ENCODE results near the gene ACTG2. TPM values are rescaled to one million over a fixed set of nuclear protein-coding genes. Genes with fewer than 3 reads are reported as not detected.

The ACTG2 gene
- total and polyA plus RNA-seq, 2 donors (not counting 1 experiment from before 2014, with no cell fraction given) = not detected

- no peak overlapping the region for H3K9ac ChIP-seq (ENCODE audit: low read length)
- ATAC-seq (ENCODE audit: low read depth) (no peak), DNase-seq (no peak)
- H3K27ac ChIP-seq (ENCODE audit: low read length in 2 of 2) = no peak overlapping the region
- no peak overlapping the region for H3K27ac Mint-ChIP-seq
- H3K4me1 ChIP-seq (ENCODE audit: control insufficient read depth in 2 of 2, insufficient read depth in 2 of 2, low read length in 2 of 2) = no peaks in the 10 kb centered on the region
- no peaks in the 10 kb centered on the region for H3K79me2 ChIP-seq (ENCODE audit: control insufficient read depth, insufficient read depth, low read length)
- ChIA-PET POLR2A (no interaction called here), CTCF (no interaction called here)
- peaks cover 3 to 18% of the 10 kb centered on the region in 2 experiments for H3K36me3 ChIP-seq (replicated peaks in 1 of 2; ENCODE audit: control extremely low read depth in 1 of 2, control insufficient read depth in 1 of 2, extremely low read depth in 1 of 2, insufficient read depth in 2 of 2, low read length in 1 of 2)
- intact Hi-C loops (cut with micrococcal nuclease) = no loop called here
- TF ChIP-seq EZH2 (IDR thresholded peaks at IDR 0.05; ENCODE audit: borderline replicate concordance, insufficient read depth, low read depth, low read length, poor library complexity, severe bottlenecking) (no peak), CTCF (IDR thresholded peaks at IDR 0.05) (no peak)
- H3K27me3 Mint-ChIP-seq = no peaks in the 10 kb centered on the region
- H3K4me3 Mint-ChIP-seq = no peak overlapping the region
- no peaks in the 10 kb centered on the region for H3K27me3 ChIP-seq (replicated peaks in 1 of 4; ENCODE audit: control extremely low read depth in 1 of 4, control insufficient read depth in 3 of 4, insufficient read depth in 4 of 4, low read length in 3 of 4)
- H3K4me2 ChIP-seq (replicated peaks; ENCODE audit: low read depth, low read length, poor library complexity, severe bottlenecking) = no peak overlapping the region
- no peaks in the 10 kb centered on the region for H3K9me3 ChIP-seq (ENCODE audit: control extremely low read depth in 1 of 3, control insufficient read depth in 2 of 3, insufficient read depth in 1 of 3, low read length in 2 of 3)
- H3K4me3 ChIP-seq (ENCODE audit: control extremely low read depth in 1 of 5, extremely low read depth in 1 of 5, insufficient read depth in 1 of 5, low read depth in 2 of 5, low read length in 4 of 5) = no peak overlapping the region
- H4K20me1 ChIP-seq (ENCODE audit: control insufficient read depth, insufficient read depth, low read length, poor library complexity, severe bottlenecking) = no peaks in the 10 kb centered on the region
- H3K4me1 Mint-ChIP-seq = no peaks in the 10 kb centered on the region
- no peak overlapping the region for H2AFZ ChIP-seq (ENCODE audit: insufficient read depth, low read depth, low read length, poor library complexity, severe bottlenecking)
- H3K9me3 Mint-ChIP-seq (ENCODE audit: insufficient read depth) = no peaks in the 10 kb centered on the region
- 89% methylated on average over 2 of the region's 4 CpGs for WGBS (ENCODE audit: insufficient coverage)
These were observed 22.7 kb upstream of the ACTG2 start for GRCh38 chr2:73870084-73870483.

- ATAC-seq (ENCODE audit: low read depth) = no peak
- intact Hi-C loops (cut with micrococcal nuclease) = no loop called here
These were observed 15.6 kb upstream of the ACTG2 start for GRCh38 chr2:73877071-73877802.

More at GRCh38 chr2:73877071-73877802, 15.6 kb upstream of the ACTG2 start:
- ChIA-PET CTCF (no interaction called here), POLR2A (no interaction called here)
- Histone ChIP-seq H3K4me2 (replicated peaks; ENCODE audit: low read depth, low read length, poor library complexity, severe bottlenecking) (no peak overlapping the region), H3K4me3 (ENCODE audit: control extremely low read depth in 1 of 5, extremely low read depth in 1 of 5, insufficient read depth in 1 of 5, low read depth in 2 of 5, low read length in 4 of 5) (no peak overlapping the region), H3K9me3 (ENCODE audit: control extremely low read depth in 1 of 3, control insufficient read depth in 2 of 3, insufficient read depth in 1 of 3, low read length in 2 of 3) (no peaks in the 10 kb centered on the region), H3K36me3 (replicated peaks in 1 of 2; ENCODE audit: control extremely low read depth in 1 of 2, control insufficient read depth in 1 of 2, extremely low read depth in 1 of 2, insufficient read depth in 2 of 2, low read length in 1 of 2) (no peaks in the 10 kb centered on the region), H3K4me1 (ENCODE audit: control insufficient read depth in 2 of 2, insufficient read depth in 2 of 2, low read length in 2 of 2) (no peaks in the 10 kb centered on the region), H3K79me2 (ENCODE audit: control insufficient read depth, insufficient read depth, low read length) (no peaks in the 10 kb centered on the region), H3K9ac (ENCODE audit: low read length) (no peak overlapping the region), H4K20me1 (ENCODE audit: control insufficient read depth, insufficient read depth, low read length, poor library complexity, severe bottlenecking) (no peaks in the 10 kb centered on the region), H2AFZ (ENCODE audit: insufficient read depth, low read depth, low read length, poor library complexity, severe bottlenecking) (no peak overlapping the region), H3K27me3 (replicated peaks in 1 of 4; ENCODE audit: control extremely low read depth in 1 of 4, control insufficient read depth in 3 of 4, insufficient read depth in 4 of 4, low read length in 3 of 4) (no peaks in the 10 kb centered on the region), H3K27ac (ENCODE audit: low read length in 2 of 2) (no peak overlapping the region)
- 68% methylated on average over 8 of the region's 9 CpGs for WGBS (ENCODE audit: insufficient coverage)
- H3K4me3 Mint-ChIP-seq = no peak overlapping the region
- no peaks in the 10 kb centered on the region for H3K9me3 Mint-ChIP-seq (ENCODE audit: insufficient read depth)
- H3K27me3 Mint-ChIP-seq = peaks cover 10% of the 10 kb centered on the region
- DNase-seq = no peak
- peaks cover 4% of the 10 kb centered on the region for H3K4me1 Mint-ChIP-seq
- TF ChIP-seq EZH2 (IDR thresholded peaks at IDR 0.05; ENCODE audit: borderline replicate concordance, insufficient read depth, low read depth, low read length, poor library complexity, severe bottlenecking) (no peak), CTCF (IDR thresholded peaks at IDR 0.05) (no peak)
- no peak overlapping the region for H3K27ac Mint-ChIP-seq

Measured in B cell (primary cell).